ENCODE data around the gene SRBD1. TPM values are rescaled to one million over a fixed set of nuclear protein-coding genes. Genes with fewer than 3 reads are reported as not detected.

The SRBD1 gene
- total RNA-seq, 2 experiments from 2014 or later: 19.4 to 20.0 TPM

DNA sequence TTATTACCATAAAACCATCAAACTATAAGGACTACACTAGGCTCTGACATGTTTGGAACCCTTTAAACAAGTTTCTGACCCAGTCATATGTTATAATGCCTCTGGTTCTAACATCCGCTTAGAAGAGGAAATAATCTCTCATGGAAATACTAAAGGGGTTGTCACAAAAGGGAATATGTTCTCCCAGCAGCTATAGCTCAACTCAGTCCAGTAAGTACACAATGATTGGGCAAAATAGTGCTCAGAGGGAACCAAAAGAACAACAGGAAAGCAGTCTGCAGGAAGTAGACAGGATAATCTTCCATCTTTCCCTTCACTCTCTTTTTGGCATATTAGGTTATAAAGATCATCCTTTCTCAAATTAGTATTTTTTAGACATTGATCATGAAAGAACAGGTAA lies 4.3 kb downstream of the SRBD1 start:
- ChIA-PET POLR2A (no interaction called here), CTCF (no interaction called here)
- Mint-ChIP-seq H3K4me3 (no peak overlapping the region), H3K27ac (no peak overlapping the region), H3K36me3 (ENCODE audit: low read depth) (peaks cover 17% of the 10 kb centered on the region), H3K4me1 (peaks cover 29% of the 10 kb centered on the region), H3K27me3 (no peaks in the 10 kb centered on the region), H3K9me3 (no peaks in the 10 kb centered on the region)
- DNase-seq: no peak

DNA sequence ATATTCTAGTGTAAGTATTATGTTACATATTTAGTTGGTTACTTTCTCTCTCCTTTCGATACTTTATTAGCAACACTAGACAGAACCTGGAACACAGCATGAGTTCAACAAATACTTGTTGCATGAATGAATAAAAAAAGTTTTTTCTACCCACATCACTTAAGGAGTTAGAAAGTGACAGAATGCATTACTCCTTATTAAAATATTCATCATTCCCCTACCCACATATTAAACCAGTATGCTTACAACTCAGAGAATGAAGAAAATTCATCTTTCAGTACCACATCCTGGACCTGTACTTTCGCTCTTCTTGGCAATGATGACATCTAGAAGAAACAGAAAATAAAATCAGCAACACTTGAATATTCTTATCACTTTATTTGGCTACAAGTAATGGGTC lies 6.0 kb downstream of the SRBD1 start:
- peaks cover 30% of the 10 kb centered on the region for H3K36me3 Mint-ChIP-seq (ENCODE audit: low read depth)
- ChIA-PET POLR2A (no interaction called here), CTCF (interaction anchor here (0.8 kb wide), 1 partner anchor 335 kb away, joined by 3 read pairs; no protein-coding TSS in a partner anchor)
- H3K4me1 Mint-ChIP-seq: peaks cover 25% of the 10 kb centered on the region
- no peaks in the 10 kb centered on the region for H3K27me3 Mint-ChIP-seq
- no peak overlapping the region for H3K27ac Mint-ChIP-seq
- no peaks in the 10 kb centered on the region for H3K9me3 Mint-ChIP-seq
- no peak for DNase-seq
- no peak overlapping the region for H3K4me3 Mint-ChIP-seq

DNA sequence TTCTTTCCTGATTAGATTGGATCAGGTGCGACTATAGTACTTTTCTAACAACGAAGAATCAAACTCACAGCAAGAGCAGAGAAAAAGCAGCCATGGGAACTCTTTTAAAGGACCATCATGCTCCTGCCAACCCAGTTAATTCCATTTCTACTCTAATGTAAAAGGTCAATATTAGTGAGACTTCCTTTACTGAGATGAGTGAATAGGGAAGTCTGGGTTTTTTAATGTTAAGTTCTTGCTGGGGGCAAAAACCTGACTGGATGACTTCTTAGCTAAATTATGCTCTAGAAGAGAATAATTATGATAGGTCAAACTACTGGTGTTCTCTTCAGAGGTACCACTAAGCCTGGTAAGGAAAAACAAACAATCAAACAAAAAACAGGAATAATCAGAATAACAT lies 8.4 kb downstream of the SRBD1 start:
- H3K36me3 Mint-ChIP-seq (ENCODE audit: low read depth): peaks cover 42% of the 10 kb centered on the region
- DNase-seq: no peak
- CTCF ChIA-PET: interaction anchor here (1.1 to 1.5 kb wide), 2 partner anchors 9 to 208 kb away, joined by 3 read pairs; no protein-coding TSS in a partner anchor
- H3K27me3 Mint-ChIP-seq: no peaks in the 10 kb centered on the region
- no peak overlapping the region for H3K4me3 Mint-ChIP-seq
- POLR2A ChIA-PET: no interaction called here
- no peak overlapping the region for H3K27ac Mint-ChIP-seq
- no peaks in the 10 kb centered on the region for H3K9me3 Mint-ChIP-seq
- peaks cover 9% of the 10 kb centered on the region for H3K4me1 Mint-ChIP-seq

DNA sequence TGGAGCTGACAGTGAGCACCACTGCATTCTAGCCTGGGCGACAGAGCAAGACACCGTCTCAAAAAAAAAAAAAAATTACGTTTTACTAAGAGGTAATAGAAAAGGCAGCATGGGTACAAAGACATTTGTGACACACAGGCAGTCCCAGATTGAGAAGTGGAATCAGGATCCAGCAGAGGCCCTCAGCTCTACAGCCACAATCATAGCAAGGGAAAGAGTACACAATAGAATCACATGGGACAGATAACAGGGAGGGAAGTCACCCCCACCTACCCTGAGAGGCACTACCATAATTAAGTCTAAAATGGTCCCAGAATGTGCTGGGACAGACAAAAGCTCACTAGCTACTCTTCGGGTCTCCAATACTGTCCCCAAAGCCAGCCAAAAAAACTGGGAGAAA lies 12.5 kb downstream of the SRBD1 start:
- Mint-ChIP-seq H3K36me3 (ENCODE audit: low read depth) (peaks cover 46% of the 10 kb centered on the region), H3K4me3 (no peak overlapping the region), H3K27me3 (no peaks in the 10 kb centered on the region), H3K27ac (no peak overlapping the region), H3K4me1 (no peaks in the 10 kb centered on the region), H3K9me3 (no peaks in the 10 kb centered on the region)
- CTCF ChIA-PET: interaction anchor here (0.5 to 2.7 kb wide), 3 partner anchors 9 to 35 kb away, joined by 3 to 10 read pairs (median 9); no protein-coding TSS in a partner anchor
- POLR2A ChIA-PET: no interaction called here
- DNase-seq: no peak

DNA sequence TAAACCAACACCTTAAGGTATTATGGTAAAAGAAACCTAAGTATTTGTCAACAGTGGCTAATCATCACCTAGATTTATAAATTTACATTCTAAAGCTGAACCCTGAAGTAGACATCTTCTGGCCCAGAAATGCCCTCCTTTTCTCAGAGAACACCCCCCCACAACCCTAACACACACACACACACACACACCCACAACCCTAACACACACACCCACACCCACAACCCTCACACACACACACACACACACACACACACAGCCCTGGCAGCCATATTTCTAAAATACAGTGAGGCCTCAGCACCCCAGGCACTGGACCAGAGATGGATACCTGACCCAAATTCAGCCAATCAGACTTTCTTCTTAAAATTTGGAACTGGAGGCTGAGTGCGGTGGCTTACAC lies 14.3 kb downstream of the SRBD1 start:
- no peak for DNase-seq
- H3K4me3 Mint-ChIP-seq: no peak overlapping the region
- POLR2A ChIA-PET: no interaction called here
- no peaks in the 10 kb centered on the region for H3K4me1 Mint-ChIP-seq
- peaks cover 51% of the 10 kb centered on the region for H3K36me3 Mint-ChIP-seq (ENCODE audit: low read depth)
- no peaks in the 10 kb centered on the region for H3K9me3 Mint-ChIP-seq
- no peaks in the 10 kb centered on the region for H3K27me3 Mint-ChIP-seq
- CTCF ChIA-PET: interaction anchor here (0.6 to 1.8 kb wide), 6 partner anchors 10 to 1629 kb away, joined by 3 to 10 read pairs (median 4); partner anchors contain the start of gene SRBD1
- no peak overlapping the region for H3K27ac Mint-ChIP-seq

DNA sequence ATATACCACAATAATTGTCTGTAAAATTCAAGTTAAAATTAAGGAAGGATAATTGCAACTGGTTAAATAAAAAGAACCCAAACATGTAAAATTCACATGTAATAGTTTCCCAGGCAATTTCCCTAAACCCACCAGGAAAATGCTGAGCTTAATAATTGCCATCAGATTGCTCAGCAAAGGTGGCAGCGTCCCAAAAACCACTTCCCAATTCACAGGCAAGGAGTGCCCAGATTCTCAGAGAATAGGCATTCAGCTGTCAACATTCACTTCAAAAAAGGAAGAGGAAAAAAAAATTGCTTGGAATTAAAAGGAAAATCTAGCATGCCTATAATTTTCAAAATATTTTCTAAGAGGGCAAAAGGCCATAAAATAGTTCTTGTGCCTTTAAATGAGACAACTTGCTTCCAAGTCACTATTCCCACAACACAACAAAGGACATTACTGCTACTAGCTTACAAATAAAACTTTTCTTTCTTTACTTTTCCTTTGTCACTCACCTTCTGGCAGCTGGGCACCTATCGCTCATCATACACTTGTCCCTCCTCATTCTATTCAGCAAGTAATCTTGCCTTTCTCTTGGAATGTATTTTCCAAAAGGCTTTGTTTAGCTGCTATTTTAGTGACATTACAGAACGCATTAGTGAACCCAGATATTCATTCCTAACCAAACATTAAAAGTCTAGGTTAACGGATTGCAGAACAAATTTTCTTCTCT lies 15.2 kb downstream of the SRBD1 start:
- no peak for DNase-seq
- no peak overlapping the region for H3K4me3 Mint-ChIP-seq
- peaks cover 52% of the 10 kb centered on the region for H3K36me3 Mint-ChIP-seq (ENCODE audit: low read depth)
- H3K27me3 Mint-ChIP-seq: no peaks in the 10 kb centered on the region
- no peak overlapping the region for H3K27ac Mint-ChIP-seq
- CTCF ChIA-PET: interaction anchor here (0.6 to 1.3 kb wide), 3 partner anchors 10 to 1630 kb away, joined by 3 to 4 read pairs (median 4); partner anchors contain the start of gene SRBD1
- peaks cover 3% of the 10 kb centered on the region for H3K9me3 Mint-ChIP-seq
- H3K4me1 Mint-ChIP-seq: peaks cover 6% of the 10 kb centered on the region
- POLR2A ChIA-PET: no interaction called here

DNA sequence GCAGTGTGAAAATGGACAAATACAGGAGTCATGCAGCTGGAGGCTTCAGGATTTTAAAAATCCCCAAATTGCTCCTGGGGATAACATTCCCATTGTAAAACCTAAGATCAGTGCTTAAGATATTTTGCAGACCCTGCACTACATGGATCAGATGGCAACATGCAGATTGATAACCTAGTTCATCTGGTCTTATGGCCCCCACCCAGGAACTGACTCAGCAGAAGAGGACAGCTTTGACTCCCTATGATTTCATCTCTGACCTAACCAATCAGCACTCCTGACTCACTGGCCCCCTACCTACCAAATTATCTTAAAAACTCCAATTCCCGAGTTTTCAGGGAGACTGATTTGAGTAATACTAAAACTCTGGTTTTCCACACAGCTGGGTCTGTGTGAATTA lies 20.0 kb downstream of the SRBD1 start:
- Mint-ChIP-seq H3K9me3 (peaks cover 3% of the 10 kb centered on the region), H3K4me1 (peaks cover 21% of the 10 kb centered on the region), H3K4me3 (no peak overlapping the region), H3K27me3 (no peaks in the 10 kb centered on the region), H3K27ac (no peak overlapping the region), H3K36me3 (ENCODE audit: low read depth) (peaks cover 30% of the 10 kb centered on the region)
- no peak for DNase-seq
- CTCF ChIA-PET: no interaction called here
- POLR2A ChIA-PET: no interaction called here

DNA sequence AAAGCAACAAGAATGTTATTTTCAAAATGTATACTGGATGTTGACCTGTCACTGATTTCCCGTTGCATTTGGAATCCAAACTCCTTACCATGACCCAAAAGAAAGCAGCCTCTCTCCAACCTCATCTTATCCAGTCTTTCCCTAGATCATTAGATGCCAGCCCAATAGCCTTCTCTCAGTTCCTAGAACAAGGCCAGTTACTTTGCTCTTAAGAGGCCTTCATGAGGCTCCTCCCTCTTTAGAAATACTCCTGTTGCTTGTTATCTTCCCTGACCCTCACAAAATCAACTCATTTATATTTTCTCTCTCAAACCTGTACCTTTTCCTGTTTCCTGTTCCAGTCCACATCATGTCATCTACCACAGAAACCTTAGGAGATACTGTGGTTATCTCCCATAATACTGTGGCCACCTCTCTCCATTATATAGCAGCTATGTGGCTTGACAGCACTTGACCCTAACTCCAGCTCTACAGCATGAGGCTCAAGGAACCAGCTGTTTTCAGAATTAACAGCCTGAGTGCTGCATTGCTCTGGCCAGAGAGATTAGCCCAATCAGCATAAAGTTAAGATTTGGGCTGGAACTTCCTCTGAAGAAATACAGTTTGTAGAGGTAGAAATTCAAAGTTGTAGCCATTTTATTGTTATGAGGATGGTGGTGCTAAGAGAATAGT lies 22.8 kb downstream of the SRBD1 start:
- Mint-ChIP-seq H3K27ac (no peak overlapping the region), H3K9me3 (peaks cover 3% of the 10 kb centered on the region), H3K4me1 (peaks cover 21% of the 10 kb centered on the region), H3K27me3 (no peaks in the 10 kb centered on the region), H3K4me3 (no peak overlapping the region), H3K36me3 (ENCODE audit: low read depth) (peaks cover 18% of the 10 kb centered on the region)
- CTCF ChIA-PET: interaction anchor here (0.6 to 1.9 kb wide), 4 partner anchors 10 to 597 kb away, joined by 3 to 8 read pairs (median 6); partner anchors contain the start of gene SRBD1
- no peak for DNase-seq
- POLR2A ChIA-PET: interaction anchor here (0.6 kb wide), 1 partner anchor 837 kb away, joined by 4 read pairs; no protein-coding TSS in a partner anchor

DNA sequence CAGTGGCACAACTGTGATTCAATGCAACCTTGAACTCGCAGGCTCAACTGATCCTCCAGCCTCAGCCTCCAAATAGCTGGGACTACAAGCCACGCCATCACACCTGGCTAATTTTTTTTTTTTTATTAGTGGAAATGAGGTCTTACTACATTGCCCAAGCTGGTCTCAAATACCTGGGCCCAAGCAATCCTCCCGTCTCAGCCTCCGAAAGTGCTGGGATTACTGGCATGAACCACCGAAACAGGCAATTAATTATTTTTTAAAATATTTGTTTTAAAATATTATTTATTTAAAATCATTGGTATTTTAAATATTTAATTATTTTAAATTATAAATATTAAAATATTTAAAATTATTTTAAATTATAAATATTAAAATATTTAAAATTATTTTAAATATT lies 24.5 kb downstream of the SRBD1 start:
- POLR2A ChIA-PET: no interaction called here
- Mint-ChIP-seq H3K4me3 (no peak overlapping the region), H3K27ac (no peak overlapping the region), H3K36me3 (ENCODE audit: low read depth) (peaks cover 8% of the 10 kb centered on the region), H3K4me1 (peaks cover 21% of the 10 kb centered on the region), H3K27me3 (no peaks in the 10 kb centered on the region), H3K9me3 (peaks cover 3% of the 10 kb centered on the region)
- DNase-seq: no peak
- CTCF ChIA-PET: interaction anchor here (0.5 to 0.6 kb wide), 3 partner anchors 10 to 391 kb away, joined by 4 to 7 read pairs (median 5); no protein-coding TSS in a partner anchor

DNA sequence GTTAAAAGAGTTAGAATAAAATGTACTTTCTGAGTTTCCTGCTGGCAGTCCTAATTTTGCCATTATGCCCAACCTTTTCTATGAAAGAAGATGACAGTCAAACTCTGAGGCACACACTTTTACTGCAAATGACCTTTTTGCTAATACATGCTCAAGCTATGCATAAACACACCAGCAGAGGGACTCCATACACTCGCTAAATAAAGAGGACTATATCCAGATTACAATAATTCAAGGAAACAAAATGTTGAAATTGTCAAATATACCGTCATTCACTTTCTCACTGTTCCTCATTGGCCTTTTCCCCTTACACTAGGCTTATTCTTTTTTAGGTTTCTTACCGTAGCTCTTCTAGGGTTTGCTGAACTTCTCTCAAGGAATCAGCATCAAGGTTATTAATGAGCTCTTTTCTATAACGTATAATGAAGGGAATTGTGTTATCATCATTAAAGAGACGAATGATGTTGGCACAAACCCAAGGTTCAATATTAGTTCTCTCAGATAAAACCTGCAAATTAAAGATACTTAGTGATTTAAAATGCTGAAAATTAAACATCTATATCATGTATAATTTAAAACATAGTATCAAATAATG lies 25.7 kb downstream of the SRBD1 start:
- H3K9me3 Mint-ChIP-seq: no peaks in the 10 kb centered on the region
- no peak overlapping the region for H3K27ac Mint-ChIP-seq
- CTCF ChIA-PET: interaction anchor here (0.6 to 2.8 kb wide), 7 partner anchors 11 to 595 kb away, joined by 3 to 9 read pairs (median 4); no protein-coding TSS in a partner anchor
- H3K4me1 Mint-ChIP-seq: peaks cover 15% of the 10 kb centered on the region
- H3K27me3 Mint-ChIP-seq: no peaks in the 10 kb centered on the region
- H3K4me3 Mint-ChIP-seq: no peak overlapping the region
- peaks cover 4% of the 10 kb centered on the region for H3K36me3 Mint-ChIP-seq (ENCODE audit: low read depth)
- DNase-seq: peak; percentile 41
- POLR2A ChIA-PET: no interaction called here

DNA sequence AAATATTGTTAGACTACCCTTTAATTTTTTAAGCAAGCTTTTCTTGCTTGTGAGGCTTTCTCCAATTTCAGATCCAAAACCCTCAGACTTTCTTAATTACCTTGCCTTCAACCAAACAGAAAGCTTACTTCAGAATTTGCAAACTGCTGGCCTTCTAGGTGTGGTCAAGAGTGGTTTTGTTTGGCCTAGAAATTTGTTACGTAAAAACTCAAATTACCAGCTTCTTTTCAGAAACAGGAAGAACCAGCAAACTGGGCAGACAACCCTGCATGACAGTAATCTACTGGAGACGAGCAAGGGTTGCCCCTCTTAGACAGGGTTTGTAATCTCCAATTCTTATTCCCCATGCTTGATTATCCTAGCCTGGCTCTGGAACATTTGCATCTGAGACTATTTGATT lies 27.1 kb downstream of the SRBD1 start:
- Mint-ChIP-seq H3K4me1 (peaks cover 16% of the 10 kb centered on the region), H3K36me3 (ENCODE audit: low read depth) (peaks cover 4% of the 10 kb centered on the region), H3K27ac (no peak overlapping the region), H3K9me3 (no peaks in the 10 kb centered on the region), H3K27me3 (no peaks in the 10 kb centered on the region), H3K4me3 (no peak overlapping the region)
- ChIA-PET POLR2A (no interaction called here), CTCF (interaction anchor here (0.6 to 2.8 kb wide), 3 partner anchors 14 to 568 kb away, joined by 3 to 9 read pairs (median 4); no protein-coding TSS in a partner anchor)
- no peak for DNase-seq

DNA sequence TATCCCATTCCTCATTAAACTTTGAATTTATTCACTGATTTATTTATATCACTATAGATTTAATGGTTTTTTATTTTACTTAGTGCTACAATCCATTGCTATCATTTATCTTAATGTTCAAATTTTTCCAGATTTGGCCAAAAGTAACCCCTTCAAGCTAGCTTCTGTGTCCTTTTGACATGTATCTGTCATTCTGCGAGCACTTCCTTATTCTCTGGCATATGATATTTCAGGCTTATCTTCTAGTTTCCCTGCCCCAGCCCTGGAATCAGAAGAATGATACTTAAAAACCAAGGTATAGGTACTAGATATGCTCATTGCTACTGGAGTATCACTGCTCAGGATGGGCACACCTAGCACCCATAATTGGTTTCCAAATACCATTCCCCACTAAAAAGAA lies 28.5 kb downstream of the SRBD1 start:
- peaks cover 4% of the 10 kb centered on the region for H3K36me3 Mint-ChIP-seq (ENCODE audit: low read depth)
- no peaks in the 10 kb centered on the region for H3K27me3 Mint-ChIP-seq
- DNase-seq: no peak
- ChIA-PET CTCF (interaction anchor here (0.5 kb wide), 1 partner anchor 43 kb away, joined by 3 read pairs; no protein-coding TSS in a partner anchor), POLR2A (no interaction called here)
- H3K4me1 Mint-ChIP-seq: peaks cover 4% of the 10 kb centered on the region
- no peaks in the 10 kb centered on the region for H3K9me3 Mint-ChIP-seq
- no peak overlapping the region for H3K4me3 Mint-ChIP-seq
- H3K27ac Mint-ChIP-seq: no peak overlapping the region
